GM19025 (cell line): ENCODE data around the gene CALCB.
"Not testable (repeated sequence)": the region's sequence is repeated elsewhere in the genome, so short reads cannot be mapped to it uniquely, and the experiment has no call there.

Experiments
- ATAC-seq: cut with Tn5 transposase; IDR thresholded peaks from one replicate; pipeline ENCODE4 v1.9.1; 2021; ENCODE audit warnings: mild to moderate bottlenecking, low read depth, moderate library complexity; ENCODE audit not compliant: unreplicated experiment

Gene CALCB

GRCh38 chr11:15073361-15074205 is at the start of gene CALCB:
CALCB (plus strand) TSS chr11:15073593; CDS start chr11:15074719, 1,126 bp downstream.
- no peak for ATAC-seq

- no peak for ATAC-seq
Measured at GRCh38 chr11:15027011-15027410, 46.4 kb upstream of the CALCB start.

GRCh38 chr11:15027956-15028355 is 45.4 kb upstream of the CALCB start:
- ATAC-seq, result no peak

- no peak for ATAC-seq
Measured at GRCh38 chr11:15028379-15028778, 45.0 kb upstream of the CALCB start.

GRCh38 chr11:15031945-15032344 is 41.4 kb upstream of the CALCB start:
- not testable (repeated sequence) for ATAC-seq

GRCh38 chr11:15034687-15035267 is 38.6 kb upstream of the CALCB start:
- ATAC-seq, result no peak

- ATAC-seq, result no peak
Measured at GRCh38 chr11:15035283-15035682, 38.1 kb upstream of the CALCB start.

GRCh38 chr11:15038963-15039362 is 34.4 kb upstream of the CALCB start:
- ATAC-seq, result no peak

- no peak for ATAC-seq
Measured at GRCh38 chr11:15045209-15045608, 28.2 kb upstream of the CALCB start.

- ATAC-seq, result no peak
Measured at GRCh38 chr11:15045891-15046290, 27.5 kb upstream of the CALCB start.

GRCh38 chr11:15046673-15047072 is 26.7 kb upstream of the CALCB start:
- ATAC-seq, result not testable (repeated sequence)

GRCh38 chr11:15048616-15049015 is 24.8 kb upstream of the CALCB start:
- ATAC-seq, result no peak

- ATAC-seq, result no peak
Measured at GRCh38 chr11:15053191-15053685, 20.2 kb upstream of the CALCB start.

GRCh38 chr11:15055620-15056356 is 17.6 kb upstream of the CALCB start:
- no peak for ATAC-seq

- no peak for ATAC-seq
Measured at GRCh38 chr11:15057329-15057728, 16.1 kb upstream of the CALCB start.

GRCh38 chr11:15059132-15059915 is 14.1 kb upstream of the CALCB start:
- no peak for ATAC-seq

GRCh38 chr11:15062599-15062998 is 10.8 kb upstream of the CALCB start:
- no peak for ATAC-seq

GRCh38 chr11:15069751-15070150 is 3.6 kb upstream of the CALCB start:
- ATAC-seq, result not testable (repeated sequence)

- no peak for ATAC-seq
Measured at GRCh38 chr11:15071556-15072255, 1.7 kb upstream of the CALCB start.
